Measurements from ENCODE around the gene DOK4. TPM values are rescaled to one million over a fixed set of nuclear protein-coding genes. Genes with fewer than 3 reads are reported as not detected.

DOK4 gene
- total RNA-seq, 1 experiment from 2014 or later: 13.1 TPM

GRCh38 chr16:57530104-57530521, 43.8 kb upstream of the DOK4 start:
- no peak overlapping the region for H2BK120ac ChIP-seq (ENCODE audit: low read depth, low read length, poor library complexity, severe bottlenecking)
- peaks cover 18 to 32% (median 31%) of the 10 kb centered on the region in 3 experiments; a peak in 6 of 7 replicates for H3K36me3 Mint-ChIP-seq (ENCODE audit: insufficient read depth in 1 of 3, low read depth in 3 of 3)
- H3K79me2 ChIP-seq (ENCODE audit: insufficient read depth, low read length): no peaks in the 10 kb centered on the region
- H2AK5ac ChIP-seq (ENCODE audit: insufficient read length, low read length): no peak overlapping the region
- H3K27ac Mint-ChIP-seq: no peak overlapping the region
- H3K9me3 ChIP-seq (ENCODE audit: control insufficient read depth, low read depth, low read length): no peaks in the 10 kb centered on the region
- no peak overlapping the region for H3K4ac ChIP-seq (ENCODE audit: low read depth, low read length)
- no CpG with 5 or more reads among the region's 7 CpGs for WGBS (ENCODE audit: extremely low coverage, insufficient read length, low lambda C conversion rate)
- H3K9me3 Mint-ChIP-seq: no peaks in the 10 kb centered on the region
- no peak overlapping the region for H3T11ph ChIP-seq (ENCODE audit: low read length)
- peaks cover 3% of the 10 kb centered on the region for H4K20me1 ChIP-seq (ENCODE audit: control insufficient read depth, insufficient read depth, insufficient read length)
- no peaks in the 10 kb centered on the region for H3K79me1 ChIP-seq (ENCODE audit: insufficient read depth, low read depth, low read length, poor library complexity, severe bottlenecking)
- no peak for TF ChIP-seq CTCF (conservative IDR thresholded peaks at IDR 0.05)
- H3K4me1 ChIP-seq (ENCODE audit: insufficient read depth, low read length): peaks cover 5% of the 10 kb centered on the region; the same call in 1 of the 2 replicates
- no peak overlapping the region for H3K27ac ChIP-seq (ENCODE audit: insufficient read length, low read depth, low read length)
- H4K5ac ChIP-seq (ENCODE audit: insufficient read length, low read depth, low read length): no peak overlapping the region
- no peak overlapping the region for H2AFZ ChIP-seq (ENCODE audit: low read length)
- H3K23ac ChIP-seq (ENCODE audit: insufficient read length, low read depth, low read length): no peak overlapping the region
- peaks cover 9% of the 10 kb centered on the region for H3K23me2 ChIP-seq (ENCODE audit: insufficient read length, low read depth, low read length, poor library complexity, severe bottlenecking)
- H2BK12ac ChIP-seq (ENCODE audit: insufficient read length, low read depth, low read length): no peak overlapping the region
- H2BK15ac ChIP-seq (ENCODE audit: low read depth, low read length): no peak overlapping the region
- no peak overlapping the region for H3K18ac ChIP-seq (ENCODE audit: insufficient read length, low read depth, low read length)
- no peak overlapping the region for H2BK5ac ChIP-seq (ENCODE audit: insufficient read length, low read length)
- H3K4me2 ChIP-seq (ENCODE audit: insufficient read depth, insufficient read length, low read length): peak overlapping the region; percentile 63
- no peak overlapping the region for H3K9ac ChIP-seq (ENCODE audit: extremely low read depth, insufficient read length, low read length)
- H3K27me3 ChIP-seq (ENCODE audit: insufficient read depth, low read length): no peaks in the 10 kb centered on the region; the same call in 1 of the 2 replicates
- no peak overlapping the region for H4K8ac ChIP-seq (replicated peaks; ENCODE audit: insufficient read length, low read depth, low read length)
- H3K27me3 Mint-ChIP-seq (ENCODE audit: low read depth): peaks cover 25% of the 10 kb centered on the region
- no peak overlapping the region for H2BK20ac ChIP-seq (ENCODE audit: low read depth, low read length, poor library complexity, severe bottlenecking)
- H3K14ac ChIP-seq (ENCODE audit: insufficient read depth, low read length): no peak overlapping the region; the same call in 1 of the 2 replicates
- H4K91ac ChIP-seq (ENCODE audit: insufficient read length, low read depth, low read length): no peak overlapping the region
- H3K4me3 Mint-ChIP-seq: peak overlapping the region; percentile 77 to 88
- no peak overlapping the region for H3K56ac ChIP-seq (ENCODE audit: insufficient read length, low read depth, low read length)
- DNase-seq: peak; percentile 51
- H3K4me1 Mint-ChIP-seq: peaks cover 51 to 54% of the 10 kb centered on the region in 2 experiments

All from H9 (cell line).